PC-3 (cell line): Measurements from ENCODE around the gene OPHN1. TPM values are rescaled to one million over a fixed set of nuclear protein-coding genes. Genes with fewer than 3 reads are reported as not detected.

Experiments used
- ATAC-seq: fragments of 200-7000 bp; cut with Tn5 transposase; 2 replicates; pipeline ENCODE4 v1.9.1; 2020; ENCODE audit warnings: mild to moderate bottlenecking, moderate library complexity
- BruUV-seq: library from RNA; stranded (reverse); fragments of 400-500 nt; replicated peaks from 2 replicates; lab custom pipeline; 2021; lab: Mats Ljungman, UMichigan
- CTCF ChIA-PET: fragments of 300-600 bp; sonication (Branson Sonifier 250); formaldehyde crosslinking; loops from one replicate; lab custom pipeline; 2022; ENCODE audit warnings: antibody characterized with exemption; lab: Charles Lee
- POLR2A ChIA-PET: fragments of 300-600 bp; sonication (Branson Sonifier 250); formaldehyde crosslinking; loops from one replicate; lab custom pipeline; 2022; ENCODE audit warnings: antibody characterized with exemption; ENCODE audit not compliant: unreplicated experiment; lab: Charles Lee
- DNase-seq: peaks from one replicate; pipeline ENCODE4 v3.0.0-alpha.2; 2015
- H2AFZ ChIP-seq: fragments of 300-600 bp; sonication (generic); 2 replicates; pipeline ENCODE4 v1.6.0; 2016; ENCODE audit warnings: antibody characterized with exemption, low read length
- H3F3A ChIP-seq: fragments of 300-600 bp; sonication (generic); one replicate; pipeline ENCODE4 v1.6.0; 2017; ENCODE audit warnings: antibody characterized with exemption, low read length, control low read depth, mild to moderate bottlenecking; ENCODE audit not compliant: unreplicated experiment
- H3K27ac ChIP-seq: fragments of 300-600 bp; sonication (generic); 2 replicates; pipeline ENCODE4 v1.5.1; 2016; ENCODE audit warnings: mild to moderate bottlenecking, low read length
- H3K27me3 ChIP-seq: fragments of 300-600 bp; sonication (generic); 2 replicates; pipeline ENCODE4 v1.6.1; 2016; ENCODE audit warnings: low read length, mixed read lengths
- H3K36me3 ChIP-seq: fragments of 300-600 bp; sonication (generic); 2 replicates; pipeline ENCODE4 v1.6.1; 2016; ENCODE audit warnings: low read depth, mixed run types, low read length, mixed read lengths
- H3K4me1 ChIP-seq: fragments of 300-600 bp; sonication (generic); 2 replicates; pipeline ENCODE4 v1.5.1; 2016; ENCODE audit warnings: low read length; ENCODE audit not compliant: insufficient read depth
- H3K4me2 ChIP-seq: fragments of 300-600 bp; sonication (generic); 2 replicates; pipeline ENCODE4 v1.6.0; 2016; ENCODE audit warnings: low read length
- H3K4me3 ChIP-seq: fragments of 300-600 bp; sonication (generic); 2 replicates; pipeline ENCODE4 v1.5.1; 2016; ENCODE audit warnings: mild to moderate bottlenecking, low read length, mixed read lengths
- H3K79me2 ChIP-seq: fragments of 300-600 bp; sonication (generic); 2 replicates; pipeline ENCODE4 v1.6.1; 2017; ENCODE audit warnings: low read length, mixed read lengths
- H3K9ac ChIP-seq: fragments of 300-600 bp; sonication (generic); 2 replicates; pipeline ENCODE4 v1.6.0; 2016; ENCODE audit warnings: mild to moderate bottlenecking, low read length
- H3K9me2 ChIP-seq: fragments of 300-600 bp; sonication (generic); replicated peaks from 2 replicates; pipeline ENCODE4 v1.6.1; 2016; ENCODE audit warnings: mixed run types, low read length, mixed read lengths
- H3K9me3 ChIP-seq: fragments of 300-600 bp; sonication (generic); 2 replicates; pipeline ENCODE4 v1.6.1; 2016; ENCODE audit warnings: low read length, mixed read lengths
- H4K20me1 ChIP-seq: fragments of 300-600 bp; sonication (generic); 2 replicates; pipeline ENCODE4 v1.6.1; 2016; ENCODE audit warnings: low read length, mixed read lengths
- CTCF ChIP-seq: fragments of 300-600 bp; sonication (generic); conservative IDR thresholded peaks from 2 replicates; pipeline ENCODE4 v1.5.1; 2017; ENCODE audit warnings: antibody characterized with exemption, low read depth, mild to moderate bottlenecking, low read length
- EZH2 ChIP-seq: fragments of 300-600 bp; sonication (generic); IDR thresholded peaks from one replicate; pipeline ENCODE4 v1.6.1; 2017; ENCODE audit warnings: antibody characterized with exemption, mild to moderate bottlenecking, low read length; ENCODE audit not compliant: unreplicated experiment
- EZH2phosphoT487 ChIP-seq: fragments of 300-600 bp; sonication (generic); IDR thresholded peaks from 2 replicates; pipeline ENCODE4 v1.6.1; 2018; ENCODE audit warnings: mild to moderate bottlenecking, antibody characterized with exemption, low read length, borderline replicate concordance
- intact Hi-C: fragments of 100-400 bp; cut with micrococcal nuclease; formaldehyde crosslinking; loops from 2 replicates; pipeline ENCODE4 v1.9.0; 2023
- total RNA-seq: library from RNA; depleted of rRNA; stranded (reverse); fragments of >200 nt; gene quantifications from 2 replicates; pipeline ENCODE4 v1.2.3, GENCODE V29; 2014

OPHN1 gene
- total RNA-seq, 1 experiment from 2014 or later = 6.0 TPM

- H3K4me3 ChIP-seq = no peak overlapping the region
- no peaks in the 10 kb centered on the region for H3K79me2 ChIP-seq
- POLR2A ChIA-PET = no interaction called here
- intact Hi-C loops = no loop called here
- no peak overlapping the region for H3K4me2 ChIP-seq
- H3K9me3 ChIP-seq = no peaks in the 10 kb centered on the region
- no peak overlapping the region for H2AFZ ChIP-seq
- no peaks in the 10 kb centered on the region for H3K9me2 ChIP-seq
- H3K4me1 ChIP-seq = no peaks in the 10 kb centered on the region
- BruUV-seq = no TSS peak
- no peaks in the 10 kb centered on the region for H3K27me3 ChIP-seq
- CTCF ChIA-PET = no interaction called here
- no peaks in the 10 kb centered on the region for H3F3A ChIP-seq
- no peak for DNase-seq
- H3K9ac ChIP-seq = no peak overlapping the region
- H3K27ac ChIP-seq = no peak overlapping the region
- no peak for TF ChIP-seq EZH2phosphoT487
- no peak for TF ChIP-seq EZH2
- no peak for TF ChIP-seq CTCF
- H4K20me1 ChIP-seq = no peaks in the 10 kb centered on the region
- no peak for ATAC-seq
- no peaks in the 10 kb centered on the region for H3K36me3 ChIP-seq
Observed at GRCh38 chrX:68132749-68133148, 300.5 kb downstream of the OPHN1 start.

- no peak overlapping the region for H3K4me2 ChIP-seq
- no peak overlapping the region for H3K9ac ChIP-seq
- no peaks in the 10 kb centered on the region for H3K9me3 ChIP-seq
- no peak overlapping the region for H2AFZ ChIP-seq
- ATAC-seq (no peak), DNase-seq (no peak)
- no peaks in the 10 kb centered on the region for H3K9me2 ChIP-seq
- CTCF ChIA-PET = no interaction called here
- H3K27ac ChIP-seq = no peak overlapping the region
- H3K4me1 ChIP-seq = no peaks in the 10 kb centered on the region
- no peak overlapping the region for H3K4me3 ChIP-seq
- no peaks in the 10 kb centered on the region for H3K79me2 ChIP-seq
- no peaks in the 10 kb centered on the region for H4K20me1 ChIP-seq
- no TSS peak for BruUV-seq
- no peak for TF ChIP-seq EZH2phosphoT487
- no peak for TF ChIP-seq CTCF
- TF ChIP-seq EZH2 = no peak
- H3K27me3 ChIP-seq = no peaks in the 10 kb centered on the region
- intact Hi-C loops = no loop called here
- POLR2A ChIA-PET = no interaction called here
- no peaks in the 10 kb centered on the region for H3K36me3 ChIP-seq
- H3F3A ChIP-seq = no peaks in the 10 kb centered on the region
Observed at GRCh38 chrX:68121835-68122234, 311.5 kb downstream of the OPHN1 start.

- DNase-seq = no peak
- no peaks in the 10 kb centered on the region for H3K36me3 ChIP-seq
- no peak overlapping the region for H3K9ac ChIP-seq
- BruUV-seq = no TSS peak
- no peaks in the 10 kb centered on the region for H3K79me2 ChIP-seq
- no peak overlapping the region for H3K4me3 ChIP-seq
- intact Hi-C loops = no loop called here
- H3F3A ChIP-seq = no peaks in the 10 kb centered on the region
- no peaks in the 10 kb centered on the region for H3K27me3 ChIP-seq
- no peak for ATAC-seq
- H2AFZ ChIP-seq = no peak overlapping the region
- POLR2A ChIA-PET = no interaction called here
- CTCF ChIA-PET = no interaction called here
- H3K4me2 ChIP-seq = no peak overlapping the region
- no peak overlapping the region for H3K27ac ChIP-seq
- H3K9me2 ChIP-seq = no peaks in the 10 kb centered on the region
- H4K20me1 ChIP-seq = no peaks in the 10 kb centered on the region
- H3K9me3 ChIP-seq = no peaks in the 10 kb centered on the region
- TF ChIP-seq CTCF (no peak), EZH2phosphoT487 (no peak), EZH2 (no peak)
- no peaks in the 10 kb centered on the region for H3K4me1 ChIP-seq
Observed at GRCh38 chrX:68121371-68121770, 311.9 kb downstream of the OPHN1 start.
